Central memory CD4-positive, alpha-beta T cell (primary cell): ENCODE data around the gene ROR2.
"Not testable (repeated sequence)": the region's sequence is repeated elsewhere in the genome, so short reads cannot be mapped to it uniquely, and the experiment has no call there.

Source experiments
- DNase-seq: peaks from one replicate; pipeline ENCODE4 v3.0.0; 2022

The ROR2 gene

GRCh38 chr9:91923145-91923544 is 26.9 kb downstream of the ROR2 start:
- DNase-seq: no peak

GRCh38 chr9:91921371-91921770 is 28.7 kb downstream of the ROR2 start:
- DNase-seq: no peak

- no peak for DNase-seq
These were observed 29.2 kb downstream of the ROR2 start for GRCh38 chr9:91920630-91921350.

GRCh38 chr9:91919621-91920020 is 30.4 kb downstream of the ROR2 start:
- no peak for DNase-seq

- DNase-seq: no peak
These were observed 32.6 kb downstream of the ROR2 start for GRCh38 chr9:91917436-91917835.

- DNase-seq: no peak
These were observed 34.3 kb downstream of the ROR2 start for GRCh38 chr9:91915524-91916263.

- DNase-seq: no peak
These were observed 35.1 kb downstream of the ROR2 start for GRCh38 chr9:91914937-91915336.

- no peak for DNase-seq
These were observed 35.6 kb downstream of the ROR2 start for GRCh38 chr9:91914404-91914803.

GRCh38 chr9:91913986-91914385 is 36.0 kb downstream of the ROR2 start:
- no peak for DNase-seq

GRCh38 chr9:91913096-91913495 is 36.9 kb downstream of the ROR2 start:
- no peak for DNase-seq

GRCh38 chr9:91911657-91912056 is 38.4 kb downstream of the ROR2 start:
- no peak for DNase-seq

- DNase-seq: not testable (repeated sequence)
These were observed 40.8 kb downstream of the ROR2 start for GRCh38 chr9:91909256-91909655.

- no peak for DNase-seq
These were observed 41.3 kb downstream of the ROR2 start for GRCh38 chr9:91908746-91909145.

GRCh38 chr9:91908293-91908623 is 41.8 kb downstream of the ROR2 start:
- DNase-seq: no peak

GRCh38 chr9:91907484-91908292 is 42.3 kb downstream of the ROR2 start:
- no peak for DNase-seq

- DNase-seq: peak; percentile 50
These were observed 44.0 kb downstream of the ROR2 start for GRCh38 chr9:91905991-91906469.

GRCh38 chr9:91905237-91905650 is 44.8 kb downstream of the ROR2 start:
- DNase-seq: no peak

GRCh38 chr9:91904588-91905236 is 45.3 kb downstream of the ROR2 start:
- no peak for DNase-seq

- no peak for DNase-seq
These were observed 46.7 kb downstream of the ROR2 start for GRCh38 chr9:91903126-91903911.

- no peak for DNase-seq
These were observed 47.4 kb downstream of the ROR2 start for GRCh38 chr9:91902475-91903125.

GRCh38 chr9:91900797-91901177 is 49.2 kb downstream of the ROR2 start:
- no peak for DNase-seq
